CD14-positive monocyte (primary cell): ENCODE measurements around the gene UTP11. TPM values are rescaled to one million over a fixed set of nuclear protein-coding genes. Genes with fewer than 3 reads are reported as not detected.

Source experiments
- DNase-seq, 3 donors: peaks; one replicate each; pipeline ENCODE4 v3.0.0-alpha.2; 2011 to 2022
- H2AFZ ChIP-seq: 2 replicates; pipeline ENCODE4 v1.6.0; 2012; ENCODE audit warnings: mild to moderate bottlenecking, low read depth, low read length, inconsistent platforms; ENCODE audit not compliant: insufficient read depth, poor library complexity, severe bottlenecking
- H3K27ac ChIP-seq, 2 donors: 1 replicate in 1 of 2; 2 replicates in 1 of 2; pipeline ENCODE4 v1.5.1; 2012 to 2013; ENCODE audit warnings: low read length in 2 of 2, control low read depth in 1 of 2, inconsistent platforms in 1 of 2, low read depth in 1 of 2, mild to moderate bottlenecking in 1 of 2
- H3K27me3 ChIP-seq, 2 donors: one replicate each; pipeline versions ENCODE4 v1.6.0 to v1.6.1; 2011 to 2013; ENCODE audit warnings: low read length in 2 of 2; ENCODE audit not compliant: control insufficient read depth in 2 of 2, insufficient read depth in 2 of 2
- H3K36me3 ChIP-seq, 2 donors: replicated peaks in 1 of 2; 1 replicate in 1 of 2; 2 replicates in 1 of 2; pipeline versions ENCODE4 v1.5.1 to v1.6.1; 2012 to 2013; ENCODE audit warnings: low read length in 2 of 2, control low read depth in 1 of 2, inconsistent platforms in 1 of 2, mild to moderate bottlenecking in 1 of 2; ENCODE audit not compliant: insufficient read depth in 2 of 2, control insufficient read depth in 1 of 2
- H3K4me1 ChIP-seq, 2 donors: 1 replicate in 1 of 2; 2 replicates in 1 of 2; pipeline versions ENCODE4 v1.5.1 to v1.6.1; 2012 to 2013; ENCODE audit warnings: low read length in 2 of 2, control low read depth in 1 of 2, inconsistent platforms in 1 of 2, mild to moderate bottlenecking in 1 of 2, moderate library complexity in 1 of 2; ENCODE audit not compliant: insufficient read depth in 2 of 2, control insufficient read depth in 1 of 2
- H3K4me2 ChIP-seq: replicated peaks from 2 replicates; pipeline ENCODE3; 2012; ENCODE audit warnings: low read length, moderate library complexity, mild to moderate bottlenecking; ENCODE audit not compliant: poor library complexity, severe bottlenecking; ENCODE audit errors: extremely low read depth
- H3K4me3 ChIP-seq, 3 experiments: fragments of 200-600 bp in 1 of 3; sonication (generic) in 1 of 3; replicated peaks in 1 of 3; 1 replicate in 2 of 3; 2 replicates in 1 of 3; pipeline ENCODE4 v1.5.1; 2011 to 2013; ENCODE audit warnings: low read length in 3 of 3, mild to moderate bottlenecking in 3 of 3, control low read depth in 2 of 3, low read depth in 2 of 3, inconsistent platforms in 1 of 3, moderate library complexity in 1 of 3
- H3K79me2 ChIP-seq: 2 replicates; pipeline ENCODE4 v1.6.0; 2012; ENCODE audit warnings: mild to moderate bottlenecking, control low read depth, inconsistent platforms, low read length, moderate library complexity; ENCODE audit not compliant: insufficient read depth
- H3K9ac ChIP-seq: 2 replicates; pipeline ENCODE4 v1.6.0; 2017; ENCODE audit warnings: low read length, mild to moderate bottlenecking; ENCODE audit not compliant: insufficient read depth, poor library complexity, severe bottlenecking
- H3K9me3 ChIP-seq, 2 donors: replicated peaks in 1 of 2; 1 replicate in 1 of 2; 2 replicates in 1 of 2; pipeline versions ENCODE4 v1.5.1 to v1.6.1; 2012 to 2013; ENCODE audit warnings: low read length in 2 of 2, control low read depth in 1 of 2; ENCODE audit not compliant: control insufficient read depth in 1 of 2, insufficient read depth in 1 of 2
- H4K20me1 ChIP-seq: 2 replicates; pipeline ENCODE4 v1.6.0; 2012; ENCODE audit warnings: mild to moderate bottlenecking, low read length, control low read depth, moderate library complexity; ENCODE audit not compliant: insufficient read depth
- H3K27ac Mint-ChIP-seq, 7 donors: one replicate each; pipeline ENCODE4 v1.8.0; 2020; ENCODE audit warnings: mild to moderate bottlenecking in 7 of 7, mixed read lengths in 7 of 7, moderate library complexity in 6 of 7, inconsistent platforms in 2 of 7
- H3K27me3 Mint-ChIP-seq, 3 donors: one replicate each; pipeline ENCODE4 v1.8.0; 2021 to 2022; ENCODE audit warnings: low read depth in 3 of 3, mild to moderate bottlenecking in 3 of 3, mixed read lengths in 3 of 3, moderate library complexity in 3 of 3, inconsistent platforms in 1 of 3
- H3K36me3 Mint-ChIP-seq, 2 donors: one replicate each; pipeline ENCODE4 v1.8.0; 2020; ENCODE audit warnings: mixed read lengths in 2 of 2, inconsistent platforms in 1 of 2, mild to moderate bottlenecking in 1 of 2
- H3K4me1 Mint-ChIP-seq: one replicate; pipeline ENCODE4 v1.8.0; 2020; ENCODE audit warnings: mild to moderate bottlenecking, mixed read lengths
- H3K4me3 Mint-ChIP-seq, 2 donors: one replicate each; pipeline ENCODE4 v1.8.0; 2020; ENCODE audit warnings: mild to moderate bottlenecking in 2 of 2, mixed read lengths in 2 of 2, moderate library complexity in 1 of 2
- H3K9me3 Mint-ChIP-seq, 7 donors: one replicate each; pipeline ENCODE4 v1.8.0; 2020 to 2022; ENCODE audit warnings: mixed read lengths in 7 of 7, mild to moderate bottlenecking in 6 of 7, moderate library complexity in 6 of 7, inconsistent platforms in 2 of 7
- CTCF ChIP-seq: fragments of 200-600 bp; IDR thresholded peaks from one replicate; pipeline ENCODE4 v1.8.0; 2022; ENCODE audit warnings: antibody characterized with exemption, mild to moderate bottlenecking
- WGBS: methylation state at CpG from one replicate; pipeline ENCODE4 v1.1.5; 2013; ENCODE audit warnings: missing lambda C conversion rate; ENCODE audit not compliant: insufficient coverage; 5-methylcytosine and 5-hydroxymethylcytosine counted together
- intact Hi-C, 2 donors: fragments of 100-400 bp; cut with micrococcal nuclease; formaldehyde crosslinking; loops; one replicate each; pipeline versions ENCODE4 v1.15.0 to v1.15.1; 2023
- polyA plus RNA-seq, 3 donors: library from polyadenylated mRNA; depleted of rRNA in 1 of 3; unstranded in 2 of 3; stranded (reverse) in 1 of 3; fragments of 300-500 nt in 2 of 3; fragments of >200 nt in 1 of 3; fragmentation: Illumina TruSeq in 2 of 3; gene quantifications; 1 replicate in 2 of 3; 2 replicates in 1 of 3; pipeline ENCODE4 v1.2.3, GENCODE V29; 2012 to 2021

Gene UTP11
- polyA plus RNA-seq, 3 donors = 10.9 to 26.0 (median 20.5) TPM

- Histone ChIP-seq H3K4me1 (peaks cover 87 to 95% of the 10 kb centered on the region in 2 donors), H3K36me3 (peaks cover 19 to 20% of the 10 kb centered on the region in 2 donors), H2AFZ (peak overlapping the region; percentile 9), H3K27ac (peak overlapping the region; percentile 91 to 92), H3K27me3 (no peaks in the 10 kb centered on the region), H3K4me3 (peak overlapping the region; percentile 10 to 61 (median 11)), H3K9ac (peak overlapping the region; percentile 70), H3K4me2 (peak overlapping the region; percentile 79), H3K9me3 (no peaks in the 10 kb centered on the region), H3K79me2 (peaks cover 75% of the 10 kb centered on the region), H4K20me1 (peaks cover 20% of the 10 kb centered on the region)
- H3K27ac Mint-ChIP-seq = peak overlapping the region; percentile 93 to 98 (median 97)
- intact Hi-C loops = loop anchor here in 1 of 2 donors (10.0 kb wide), 1 partner anchor 185 kb away; no protein-coding TSS in a partner anchor
- no peak for TF ChIP-seq CTCF
- H3K36me3 Mint-ChIP-seq = peaks cover 27 to 29% of the 10 kb centered on the region in 2 donors
- peaks cover 0 to 2% (median 0%) of the 10 kb centered on the region in 3 donors for H3K27me3 Mint-ChIP-seq
- peak overlapping the region; percentile 64 to 88 for H3K4me3 Mint-ChIP-seq
- no peak for DNase-seq
- no CpG with 5 or more reads among the region's 2 CpGs for WGBS
- peaks cover 87% of the 10 kb centered on the region for H3K4me1 Mint-ChIP-seq
- H3K9me3 Mint-ChIP-seq = no peaks in the 10 kb centered on the region
Observed at GRCh38 chr1:38000233-38000528, 12.4 kb upstream of the UTP11 start.

- Mint-ChIP-seq H3K9me3 (no peaks in the 10 kb centered on the region), H3K27ac (peak overlapping the region; percentile 93 to 98 (median 97)), H3K4me3 (peak overlapping the region; percentile 56 to 88), H3K4me1 (peaks cover 86% of the 10 kb centered on the region), H3K27me3 (no peaks in the 10 kb centered on the region), H3K36me3 (peaks cover 26 to 28% of the 10 kb centered on the region in 2 donors)
- no peak for TF ChIP-seq CTCF
- H3K4me1 ChIP-seq = peaks cover 83 to 92% of the 10 kb centered on the region in 2 donors
- H3K4me2 ChIP-seq = peak overlapping the region; percentile 79
- no peaks in the 10 kb centered on the region for H3K27me3 ChIP-seq
- peak overlapping the region in 2 of 3 experiments; percentile 9 to 61 for H3K4me3 ChIP-seq
- DNase-seq = peak in 2 of 3 donors; percentile 35 to 36
- no peaks in the 10 kb centered on the region for H3K9me3 ChIP-seq
- peaks cover 19 to 20% of the 10 kb centered on the region in 2 donors for H3K36me3 ChIP-seq
- H3K79me2 ChIP-seq = peaks cover 75% of the 10 kb centered on the region
- H4K20me1 ChIP-seq = peaks cover 20% of the 10 kb centered on the region
- H2AFZ ChIP-seq = peak overlapping the region; percentile 9
- WGBS = 24% methylated on average over 7 of the region's 13 CpGs
- intact Hi-C loops = loop anchor here in 1 of 2 donors (10.0 kb wide), 1 partner anchor 186 kb away; no protein-coding TSS in a partner anchor
- peak overlapping the region; percentile 91 to 92 for H3K27ac ChIP-seq
- peak overlapping the region; percentile 70 for H3K9ac ChIP-seq
Observed at GRCh38 chr1:38000529-38001455, 11.7 kb upstream of the UTP11 start.
